Fibroblast of lung (primary cell): Measurements from ENCODE around the gene PEX12. TPM values are rescaled to one million over a fixed set of nuclear protein-coding genes. Genes with fewer than 3 reads are reported as not detected.
"Not testable (repeated sequence)": the region's sequence is repeated elsewhere in the genome, so short reads cannot be mapped to it uniquely, and the experiment has no call there.

Experiments
- DNase-seq, 2 donors: peaks; one replicate each; pipeline versions ENCODE4 v3.0.0 to v3.0.0-alpha.2; 2010; ENCODE audit warnings: low read depth in 2 of 2
- H2AFZ ChIP-seq: 2 replicates; pipeline ENCODE4 v1.5.1; 2012; ENCODE audit warnings: low read length, control low read depth, inconsistent platforms
- H3K27ac ChIP-seq: 2 replicates; pipeline ENCODE4 v1.5.1; 2011; ENCODE audit warnings: low read length, control low read depth; ENCODE audit not compliant: insufficient read depth
- H3K27me3 ChIP-seq: 2 replicates; pipeline ENCODE4 v1.5.1; 2011; ENCODE audit warnings: mild to moderate bottlenecking, low read length; ENCODE audit not compliant: control insufficient read depth, insufficient read depth
- H3K36me3 ChIP-seq: 2 replicates; pipeline ENCODE4 v1.5.1; 2011; ENCODE audit warnings: low read length; ENCODE audit not compliant: control insufficient read depth, insufficient read depth
- H3K4me1 ChIP-seq: 2 replicates; pipeline ENCODE4 v1.5.1; 2011; ENCODE audit warnings: low read length; ENCODE audit not compliant: control insufficient read depth, insufficient read depth; ENCODE audit errors: extremely low read depth
- H3K4me2 ChIP-seq: 2 replicates; pipeline ENCODE4 v1.5.1; 2011; ENCODE audit warnings: low read length, control low read depth; ENCODE audit not compliant: insufficient read depth; ENCODE audit errors: extremely low read depth
- H3K4me3 ChIP-seq, 4 experiments: fragments of 200-600 bp in 1 of 4; sonication (generic) in 1 of 4; replicated peaks in 1 of 4; 2 replicates each; pipeline ENCODE4 v1.5.1; 2011 to 2016; ENCODE audit warnings: low read length in 4 of 4, low read depth in 3 of 4, mild to moderate bottlenecking in 3 of 4, control low read depth in 2 of 4, inconsistent platforms in 1 of 4, mixed read lengths in 1 of 4; ENCODE audit not compliant: insufficient read depth in 1 of 4; ENCODE audit errors: control extremely low read depth in 1 of 4
- H3K79me2 ChIP-seq: 2 replicates; pipeline ENCODE4 v1.5.1; 2012; ENCODE audit warnings: mild to moderate bottlenecking, low read length, inconsistent platforms; ENCODE audit not compliant: control insufficient read depth, insufficient read depth
- H3K9ac ChIP-seq: 2 replicates; pipeline ENCODE4 v1.5.1; 2011; ENCODE audit warnings: mild to moderate bottlenecking, low read length, control low read depth; ENCODE audit not compliant: insufficient read depth
- H3K9me3 ChIP-seq: 2 replicates; pipeline ENCODE4 v1.5.1; 2012; ENCODE audit warnings: low read depth, low read length; ENCODE audit not compliant: control insufficient read depth, insufficient read depth
- H4K20me1 ChIP-seq: 2 replicates; pipeline ENCODE4 v1.5.1; 2011; ENCODE audit warnings: low read length; ENCODE audit not compliant: control insufficient read depth, insufficient read depth; ENCODE audit errors: extremely low read depth
- EZH2 ChIP-seq: IDR thresholded peaks from 2 replicates; pipeline ENCODE4 v1.5.1; 2012; ENCODE audit warnings: low read length, control low read depth, mild to moderate bottlenecking; ENCODE audit errors: missing control alignments
- polyA plus RNA-seq, 2 donors: library from polyadenylated mRNA; depleted of rRNA in 1 of 2; stranded (reverse) in 1 of 2; unstranded in 1 of 2; fragments of >200 nt; gene quantifications; 2 replicates each; pipeline ENCODE4 v1.2.1, GENCODE V29; 2011 to 2012; ENCODE audit warnings: missing spikeins in 1 of 2
- total RNA-seq: library from RNA; depleted of rRNA; stranded (reverse); fragments of >200 nt; gene quantifications from 2 replicates; pipeline ENCODE4 v1.2.1, GENCODE V29; 2014
- TF ChIP-seq, protein P1 (sequence below), 2 donors: IDR thresholded peaks in 1 of 2; conservative IDR thresholded peaks in 1 of 2; 1 replicate in 1 of 2; 2 replicates in 1 of 2; pipeline ENCODE4 v1.5.1; 2011 to 2012; ENCODE audit warnings: low read length in 2 of 2, control low read depth in 1 of 2, inconsistent platforms in 1 of 2, low read depth in 1 of 2, mild to moderate bottlenecking in 1 of 2

PEX12 gene
- total and polyA plus RNA-seq, 2 donors (not counting 1 experiment from before 2014, with no cell fraction given), result 7.1 to 9.5 TPM

DNA sequence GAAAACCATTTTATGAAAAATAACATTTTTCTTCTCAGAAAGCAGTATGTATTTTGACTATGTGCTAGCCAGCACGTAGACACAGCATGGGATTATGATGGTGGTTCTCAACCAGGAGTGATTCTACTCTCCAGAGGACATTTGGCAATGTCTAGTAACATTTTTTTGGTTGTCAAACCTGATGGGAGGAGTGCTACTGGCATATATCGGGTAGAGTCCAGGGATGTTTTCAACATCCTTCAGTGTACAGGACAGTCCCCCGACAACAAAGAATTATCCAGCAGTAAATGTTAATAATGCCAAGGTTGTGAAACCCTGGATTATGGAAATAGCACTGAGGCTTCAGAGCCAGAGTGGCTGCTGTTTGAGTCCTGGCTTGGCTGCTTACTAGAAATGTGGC, 36.4 kb upstream of the PEX12 start:
- Histone ChIP-seq H3K27me3 (no peaks in the 10 kb centered on the region), H3K79me2 (no peaks in the 10 kb centered on the region), H3K36me3 (no peaks in the 10 kb centered on the region), H3K4me1 (no peaks in the 10 kb centered on the region), H3K27ac (no peak overlapping the region), H3K4me2 (no peak overlapping the region), H4K20me1 (no peaks in the 10 kb centered on the region), H3K9ac (no peak overlapping the region), H2AFZ (no peak overlapping the region), H3K9me3 (no peaks in the 10 kb centered on the region), H3K4me3 (no peak overlapping the region)
- DNase-seq, result no peak
- no peak for TF ChIP-seq EZH2
- TF ChIP-seq, protein P1, sequence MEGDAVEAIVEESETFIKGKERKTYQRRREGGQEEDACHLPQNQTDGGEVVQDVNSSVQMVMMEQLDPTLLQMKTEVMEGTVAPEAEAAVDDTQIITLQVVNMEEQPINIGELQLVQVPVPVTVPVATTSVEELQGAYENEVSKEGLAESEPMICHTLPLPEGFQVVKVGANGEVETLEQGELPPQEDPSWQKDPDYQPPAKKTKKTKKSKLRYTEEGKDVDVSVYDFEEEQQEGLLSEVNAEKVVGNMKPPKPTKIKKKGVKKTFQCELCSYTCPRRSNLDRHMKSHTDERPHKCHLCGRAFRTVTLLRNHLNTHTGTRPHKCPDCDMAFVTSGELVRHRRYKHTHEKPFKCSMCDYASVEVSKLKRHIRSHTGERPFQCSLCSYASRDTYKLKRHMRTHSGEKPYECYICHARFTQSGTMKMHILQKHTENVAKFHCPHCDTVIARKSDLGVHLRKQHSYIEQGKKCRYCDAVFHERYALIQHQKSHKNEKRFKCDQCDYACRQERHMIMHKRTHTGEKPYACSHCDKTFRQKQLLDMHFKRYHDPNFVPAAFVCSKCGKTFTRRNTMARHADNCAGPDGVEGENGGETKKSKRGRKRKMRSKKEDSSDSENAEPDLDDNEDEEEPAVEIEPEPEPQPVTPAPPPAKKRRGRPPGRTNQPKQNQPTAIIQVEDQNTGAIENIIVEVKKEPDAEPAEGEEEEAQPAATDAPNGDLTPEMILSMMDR (conservative IDR thresholded peaks at IDR 0.05 in 1 of 2, IDR thresholded peaks at IDR 0.05 in 1 of 2; ENCODE audit: low read depth in 1 of 2, low read length in 2 of 2), result no peak

DNA sequence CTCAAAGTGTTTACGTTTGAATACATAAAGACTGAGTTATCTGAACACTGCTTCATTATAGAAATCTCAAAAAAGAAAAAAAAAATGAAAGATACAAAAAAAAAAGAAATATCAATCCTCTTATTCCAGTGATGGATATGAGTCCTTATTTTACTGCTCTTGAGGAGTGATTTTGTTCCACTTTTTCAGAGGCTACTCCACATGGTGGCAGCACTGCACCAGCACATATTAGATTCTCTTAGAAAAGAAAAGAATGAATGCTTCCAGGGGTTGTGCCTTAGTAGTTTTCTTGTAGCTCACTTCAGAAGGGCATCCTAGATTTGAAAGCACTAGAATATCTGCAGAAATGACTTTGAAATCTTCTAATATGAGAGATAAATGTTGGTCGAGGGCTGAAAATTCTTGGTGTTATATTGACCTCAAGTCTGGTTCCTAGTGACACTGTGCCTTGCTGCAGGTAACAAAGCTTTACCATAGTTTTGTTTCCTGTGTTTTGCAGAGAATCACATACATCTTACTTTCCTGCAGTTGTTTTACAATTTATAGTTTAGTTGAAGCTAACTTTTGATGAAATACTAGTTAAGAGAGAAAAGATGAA, 34.7 kb upstream of the PEX12 start:
- Histone ChIP-seq H3K79me2 (no peaks in the 10 kb centered on the region), H3K4me3 (no peak overlapping the region), H3K27me3 (no peaks in the 10 kb centered on the region), H2AFZ (no peak overlapping the region), H4K20me1 (no peaks in the 10 kb centered on the region), H3K4me1 (no peaks in the 10 kb centered on the region), H3K36me3 (peaks cover 2% of the 10 kb centered on the region), H3K27ac (no peak overlapping the region), H3K9ac (no peak overlapping the region), H3K9me3 (no peaks in the 10 kb centered on the region), H3K4me2 (no peak overlapping the region)
- DNase-seq, result peak; percentile 33 to 76
- TF ChIP-seq EZH2, result no peak
- TF ChIP-seq, protein P1 (conservative IDR thresholded peaks at IDR 0.05 in 1 of 2, IDR thresholded peaks at IDR 0.05 in 1 of 2; ENCODE audit: low read depth in 1 of 2, low read length in 2 of 2), result peak; percentile 72 to 80

DNA sequence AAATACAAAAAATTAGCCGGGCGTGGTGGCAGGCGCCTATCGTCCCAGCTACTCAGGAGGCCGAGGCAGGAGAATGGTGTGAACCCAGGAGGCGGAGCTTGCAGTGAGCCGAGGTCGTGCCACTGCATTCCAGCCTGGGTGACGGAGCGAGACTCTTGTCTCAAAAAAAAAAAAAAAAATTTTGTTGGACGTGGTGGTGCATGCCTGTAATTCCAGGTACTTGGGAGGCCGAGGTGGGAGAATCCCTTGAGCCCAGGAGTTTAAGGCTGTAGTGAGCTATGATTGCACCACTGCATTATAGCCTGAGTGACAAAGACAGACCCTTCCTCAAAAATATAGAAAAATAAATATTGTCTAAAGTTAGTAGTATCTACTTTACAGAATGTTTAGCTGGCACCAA, 32.4 kb upstream of the PEX12 start:
- H3K36me3 ChIP-seq, H3K4me3 ChIP-seq, DNase-seq, H3K4me1 ChIP-seq, H3K27ac ChIP-seq, H2AFZ ChIP-seq, H4K20me1 ChIP-seq, H3K9me3 ChIP-seq, H3K4me2 ChIP-seq, H3K9ac ChIP-seq, H3K27me3 ChIP-seq, H3K79me2 ChIP-seq: not testable (repeated sequence)
